Stimulated activated CD8-positive, alpha-beta memory T cell treated with anti-CD3 and anti-CD28 coated beads, Interleukin-2, amount 100 ng/mL, for 1 hour (primary cell): Measurements from ENCODE around the gene ABI3BP.

Source experiments
- DNase-seq, 2 donors: peaks; one replicate each; pipeline ENCODE4 v3.0.0-alpha.2; 2020; ENCODE audit warnings: low read depth in 2 of 2

ABI3BP gene

GRCh38 chr3:100834332-100834731 is 158.9 kb downstream of the ABI3BP start:
- DNase-seq = no peak

- no peak for DNase-seq
Observed at GRCh38 chr3:100833483-100833882, 159.7 kb downstream of the ABI3BP start.

GRCh38 chr3:100831629-100832028 is 161.6 kb downstream of the ABI3BP start:
- no peak for DNase-seq

- DNase-seq = no peak
Observed at GRCh38 chr3:100830931-100831330, 162.3 kb downstream of the ABI3BP start.

GRCh38 chr3:100825574-100825973 is 167.6 kb downstream of the ABI3BP start:
- DNase-seq = no peak

- DNase-seq = no peak
Observed at GRCh38 chr3:100815583-100815982, 177.6 kb downstream of the ABI3BP start.

- no peak for DNase-seq
Observed at GRCh38 chr3:100813828-100814227, 179.4 kb downstream of the ABI3BP start.

- no peak for DNase-seq
Observed at GRCh38 chr3:100811779-100812507, 181.3 kb downstream of the ABI3BP start.

GRCh38 chr3:100810671-100811070 is 182.6 kb downstream of the ABI3BP start:
- no peak for DNase-seq

- DNase-seq = no peak
Observed at GRCh38 chr3:100804631-100805030, 188.6 kb downstream of the ABI3BP start.

- no peak for DNase-seq
Observed at GRCh38 chr3:100803711-100804110, 189.5 kb downstream of the ABI3BP start.

GRCh38 chr3:100802126-100802525 is 191.1 kb downstream of the ABI3BP start:
- no peak for DNase-seq

GRCh38 chr3:100798012-100798411 is 195.2 kb downstream of the ABI3BP start:
- DNase-seq = no peak

GRCh38 chr3:100796556-100796955 is 196.7 kb downstream of the ABI3BP start:
- DNase-seq = no peak

GRCh38 chr3:100789579-100789978 is 203.6 kb downstream of the ABI3BP start:
- DNase-seq = no peak

GRCh38 chr3:100783619-100784018 is 209.6 kb downstream of the ABI3BP start:
- DNase-seq = no peak

GRCh38 chr3:100782906-100783305 is 210.3 kb downstream of the ABI3BP start:
- DNase-seq = no peak

- no peak for DNase-seq
Observed at GRCh38 chr3:100782348-100782747, 210.9 kb downstream of the ABI3BP start.

- no peak for DNase-seq
Observed at GRCh38 chr3:100781301-100781700, 211.9 kb downstream of the ABI3BP start.

GRCh38 chr3:100780071-100780622 is 213.1 kb downstream of the ABI3BP start:
- no peak for DNase-seq

- DNase-seq = no peak
Observed at GRCh38 chr3:100779480-100779879, 213.7 kb downstream of the ABI3BP start.

GRCh38 chr3:100777271-100777670 is 215.9 kb downstream of the ABI3BP start:
- no peak for DNase-seq

GRCh38 chr3:100776746-100777145 is 216.5 kb downstream of the ABI3BP start:
- DNase-seq = no peak
